Measurements from ENCODE around the gene CYLD.

CYLD gene

DNA sequence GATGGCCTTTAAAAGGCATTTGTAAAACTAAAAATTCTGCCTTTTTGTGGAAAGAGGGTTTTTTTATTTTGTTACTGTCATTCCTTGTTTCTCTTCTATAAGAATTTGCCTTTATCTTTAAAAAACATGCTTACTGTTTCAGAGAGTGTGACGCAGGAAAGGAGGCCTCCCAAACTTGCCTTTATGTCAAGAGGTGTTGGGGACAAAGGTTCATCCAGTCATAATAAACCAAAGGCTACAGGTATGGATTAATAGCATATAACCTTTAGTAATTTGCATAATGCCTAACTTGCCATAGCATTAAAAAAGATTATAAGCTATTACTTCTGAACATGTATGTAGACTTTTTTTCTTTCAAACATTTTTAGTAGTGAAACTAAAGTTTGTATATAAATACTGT is 34.2 kb downstream of the CYLD start:
- in situ Hi-C loops (cut with HindIII; ENCODE audit: low sequenced_read_pairs): no loop called here

DNA sequence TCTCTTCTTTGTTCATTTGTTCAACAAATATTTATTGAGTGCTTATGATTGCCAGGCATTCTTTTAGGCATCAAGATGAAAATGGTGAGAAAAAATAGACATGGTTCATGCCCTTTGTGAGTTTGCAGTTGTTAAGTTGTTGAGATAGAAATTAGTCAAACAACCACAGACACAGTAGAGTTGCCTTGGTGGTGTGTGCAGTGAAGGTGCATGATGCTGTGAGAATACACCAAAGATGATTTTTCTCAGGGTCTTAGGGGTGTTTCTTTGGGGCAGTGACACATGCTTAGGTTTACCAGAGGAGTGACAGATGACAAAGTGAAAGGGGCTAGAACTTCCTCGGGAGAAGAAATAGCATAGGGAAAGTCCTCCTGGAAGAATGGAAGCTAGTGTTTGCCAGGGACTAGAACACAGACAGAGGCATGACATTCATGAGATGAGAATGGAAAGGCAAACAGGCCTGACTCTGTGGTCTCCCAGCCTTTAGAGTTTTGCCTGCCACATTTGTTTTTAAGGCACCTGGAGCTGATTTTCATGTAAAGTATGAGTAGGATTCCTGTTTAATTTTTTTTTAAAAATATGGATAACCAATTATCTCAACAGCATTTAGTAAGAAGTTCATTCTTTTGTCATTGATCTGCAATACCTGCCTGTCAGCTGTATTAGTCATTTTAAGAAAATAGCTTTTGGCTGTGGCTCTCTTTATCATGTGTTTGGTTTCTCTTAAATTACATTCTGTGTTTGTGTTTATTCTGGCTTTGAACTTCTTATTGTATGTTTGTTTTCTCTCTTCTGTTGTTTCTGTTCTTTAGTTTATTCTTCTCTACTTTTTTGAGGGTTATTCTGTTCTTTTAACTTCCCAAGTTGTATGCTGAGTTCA is 36.6 kb downstream of the CYLD start:
- in situ Hi-C loops (cut with HindIII; ENCODE audit: low sequenced_read_pairs): no loop called here

DNA sequence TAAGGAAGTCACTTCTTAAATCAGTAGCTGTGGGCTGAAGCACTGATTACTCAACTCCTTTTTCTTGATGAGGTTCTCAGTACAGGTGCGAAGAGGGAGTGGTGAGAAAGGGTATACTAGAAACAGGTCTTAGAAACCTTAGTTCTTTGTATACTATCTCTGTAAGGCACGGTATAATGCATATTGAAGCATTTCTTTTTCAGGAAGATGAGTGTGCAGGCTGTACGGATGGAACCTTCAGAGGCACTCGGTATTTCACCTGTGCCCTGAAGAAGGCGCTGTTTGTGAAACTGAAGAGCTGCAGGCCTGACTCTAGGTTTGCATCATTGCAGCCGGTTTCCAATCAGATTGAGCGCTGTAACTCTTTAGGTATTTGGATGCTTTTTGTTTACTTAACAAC is 39.2 kb downstream of the CYLD start:
- in situ Hi-C loops (cut with HindIII; ENCODE audit: low sequenced_read_pairs): no loop called here

DNA sequence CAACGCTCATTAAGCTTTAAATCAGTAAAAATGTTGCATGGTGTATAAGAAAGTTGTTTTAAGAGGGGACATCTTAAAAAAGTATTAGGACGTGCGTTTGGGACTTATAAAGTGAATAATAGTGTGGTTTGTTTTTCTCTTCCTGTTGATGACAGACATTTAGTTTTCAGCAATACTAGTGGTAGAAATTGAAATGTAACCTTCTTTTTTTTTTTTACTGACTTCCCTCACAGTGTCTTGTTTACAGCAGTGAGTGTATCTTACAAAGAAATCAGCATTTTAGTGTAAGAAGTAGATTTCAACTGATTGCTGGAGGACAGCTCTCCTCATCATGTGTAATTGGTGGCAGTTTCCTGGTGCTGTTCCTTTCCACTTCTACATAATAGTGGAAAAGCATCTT is 39.6 kb downstream of the CYLD start:
- in situ Hi-C loops (cut with HindIII; ENCODE audit: low sequenced_read_pairs): no loop called here

DNA sequence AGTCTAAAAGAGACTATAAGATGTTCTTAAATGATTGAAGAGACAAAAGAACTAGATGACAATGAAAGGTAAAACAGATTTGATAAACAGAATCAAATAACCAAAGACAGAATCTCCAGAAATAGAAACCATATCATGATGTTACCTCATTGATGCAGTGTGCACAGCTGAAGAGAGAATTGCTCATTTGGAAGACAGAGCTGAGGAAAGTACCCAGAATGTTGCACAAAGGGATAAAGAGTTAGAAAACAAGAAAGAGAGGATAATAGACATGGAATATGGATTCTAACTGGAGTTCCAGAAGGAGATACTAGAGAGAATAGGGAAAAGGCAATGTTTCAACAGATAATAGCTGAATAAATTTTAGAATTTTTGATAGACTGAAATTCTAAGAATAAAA is 47.9 kb downstream of the CYLD start:
- in situ Hi-C loops (cut with HindIII; ENCODE audit: low sequenced_read_pairs): no loop called here

DNA sequence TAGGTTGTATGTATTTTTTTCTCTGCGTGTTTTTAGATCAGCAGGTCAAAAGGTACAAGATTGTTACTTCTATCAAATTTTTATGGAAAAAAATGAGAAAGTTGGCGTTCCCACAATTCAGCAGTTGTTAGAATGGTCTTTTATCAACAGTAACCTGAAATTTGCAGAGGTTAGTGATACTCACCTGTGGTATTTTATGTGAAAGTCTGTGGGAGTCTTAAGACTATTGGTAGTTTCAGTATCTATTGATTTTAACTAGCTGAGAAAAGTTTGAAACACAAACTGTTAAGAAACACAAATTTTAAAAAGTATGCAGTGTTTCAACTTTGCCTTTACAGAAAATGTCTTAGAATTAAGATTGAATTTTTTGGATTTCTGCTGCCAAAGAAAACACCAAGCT is 49.6 kb downstream of the CYLD start:
- in situ Hi-C loops (cut with HindIII; ENCODE audit: low sequenced_read_pairs): no loop called here

DNA sequence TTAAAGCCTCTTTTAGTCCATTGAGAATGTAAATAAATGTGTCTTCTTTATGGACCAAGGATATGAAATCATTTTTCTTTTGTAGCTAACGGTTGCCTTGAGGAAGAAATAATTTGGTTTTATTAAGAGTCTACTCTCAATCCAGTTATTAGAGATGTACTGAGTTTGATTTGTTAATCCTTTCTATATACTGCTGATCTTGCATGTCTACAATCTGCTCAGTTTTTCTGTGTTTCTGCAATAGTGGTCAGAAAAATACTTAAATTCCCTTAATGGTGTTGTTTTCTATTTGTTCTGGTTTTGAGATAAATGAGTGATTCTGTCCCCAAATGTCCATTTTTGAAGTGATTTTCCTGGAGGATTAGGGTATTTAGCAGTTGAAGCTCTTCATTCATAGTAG is 54.9 kb downstream of the CYLD start:
- in situ Hi-C loops (cut with HindIII; ENCODE audit: low sequenced_read_pairs): no loop called here

DNA sequence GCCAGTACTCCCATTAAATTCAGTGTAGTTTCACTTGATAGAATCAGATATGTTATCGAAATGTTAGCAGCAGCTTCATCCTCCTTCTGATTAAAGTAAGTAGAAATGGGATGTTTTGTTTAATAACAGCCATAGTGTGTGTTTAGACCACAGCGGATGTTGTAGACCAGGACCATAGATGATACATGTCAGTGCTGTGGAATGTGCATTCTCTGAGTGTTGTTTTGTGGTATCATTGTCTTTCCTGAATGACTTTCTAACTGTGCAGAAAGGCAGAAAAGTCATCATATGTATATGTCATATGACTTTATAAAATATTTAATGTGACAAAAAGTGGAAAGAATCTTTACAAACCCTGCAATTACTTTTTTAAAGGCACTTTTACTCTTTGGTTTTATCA is 55.6 kb downstream of the CYLD start:
- in situ Hi-C loops (cut with HindIII; ENCODE audit: low sequenced_read_pairs): no loop called here

DNA sequence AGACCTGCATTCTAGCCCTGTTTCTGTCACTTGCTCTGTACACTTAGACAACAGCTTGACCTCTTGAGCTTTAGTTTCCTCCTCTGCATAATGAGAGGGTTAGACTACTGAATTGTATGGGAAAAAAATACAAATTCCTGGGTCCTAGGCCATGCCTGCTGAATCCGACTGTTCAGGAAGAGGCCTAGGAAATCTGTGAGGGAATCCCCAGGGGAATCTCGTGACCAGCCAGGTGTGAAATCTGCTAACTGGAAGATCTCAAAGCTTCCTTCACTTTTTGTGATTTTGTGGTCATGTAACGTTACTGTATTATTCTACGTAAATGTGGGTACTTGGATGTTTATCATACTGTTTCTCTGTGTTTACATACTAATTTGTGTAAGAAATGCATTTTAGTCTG is 58.2 kb downstream of the CYLD start:
- in situ Hi-C loops (cut with HindIII; ENCODE audit: low sequenced_read_pairs): no loop called here

DNA sequence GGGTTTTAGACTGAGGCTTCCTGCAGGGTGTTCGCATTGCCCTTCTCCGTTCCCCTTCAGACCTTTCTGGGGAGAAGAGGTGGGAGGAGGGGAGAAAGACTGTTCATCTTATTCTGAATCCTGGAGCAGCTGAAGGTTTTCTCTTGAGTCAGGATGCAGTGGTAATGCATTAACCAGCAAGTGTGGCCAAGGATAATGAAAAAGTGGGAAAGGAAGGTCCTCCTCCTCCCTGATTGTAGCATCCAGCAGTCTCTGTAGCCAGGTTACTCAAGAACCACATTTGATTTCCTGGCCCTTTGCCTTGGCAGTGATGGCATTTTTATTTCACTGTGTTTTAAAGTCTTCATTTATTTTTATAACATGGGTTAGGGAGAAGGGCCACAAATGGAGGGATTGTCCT is 59.1 kb downstream of the CYLD start:
- in situ Hi-C loops (cut with HindIII; ENCODE audit: low sequenced_read_pairs): no loop called here

DNA sequence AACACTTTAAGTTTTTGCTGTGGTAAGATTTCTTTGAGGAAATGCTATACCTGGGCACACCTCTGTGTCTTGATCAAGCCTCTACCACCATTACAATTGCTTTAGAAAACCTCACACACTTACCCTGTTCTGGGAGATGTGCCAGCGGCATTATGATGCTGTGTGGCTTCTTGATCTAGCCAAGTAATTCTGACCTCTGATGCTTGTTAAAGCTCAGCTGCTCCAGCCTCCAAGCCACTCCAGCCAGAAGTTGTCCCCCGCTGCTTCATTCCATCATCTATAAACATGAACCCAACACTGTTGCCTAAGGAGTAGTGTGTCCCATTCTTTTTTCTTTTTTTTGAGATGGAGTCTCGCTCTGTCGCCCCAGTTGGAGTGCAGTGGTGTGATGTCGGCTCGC is 60.1 kb downstream of the CYLD start:
- in situ Hi-C loops (cut with HindIII; ENCODE audit: low sequenced_read_pairs): no loop called here

DNA sequence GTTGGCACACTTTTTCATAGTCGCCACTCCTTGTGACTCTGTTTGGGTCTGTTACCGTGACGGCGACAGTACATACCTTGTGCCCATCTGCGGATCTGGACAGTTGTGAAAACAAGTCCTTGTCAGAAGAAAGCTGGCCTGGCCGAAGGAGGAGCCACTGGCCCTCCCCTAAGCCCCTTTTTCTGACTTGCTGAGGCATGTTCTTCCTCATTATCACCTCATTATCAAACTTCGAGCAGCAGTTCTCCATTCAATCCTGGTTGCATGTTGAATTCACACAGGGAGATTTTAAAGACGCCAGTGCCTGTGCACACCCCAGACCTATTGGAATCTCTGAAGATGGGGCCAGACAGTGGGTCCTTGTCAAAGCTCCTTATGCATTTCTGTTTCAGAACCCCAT is 61.1 kb downstream of the CYLD start:
- in situ Hi-C loops (cut with HindIII; ENCODE audit: low sequenced_read_pairs): no loop called here

DNA sequence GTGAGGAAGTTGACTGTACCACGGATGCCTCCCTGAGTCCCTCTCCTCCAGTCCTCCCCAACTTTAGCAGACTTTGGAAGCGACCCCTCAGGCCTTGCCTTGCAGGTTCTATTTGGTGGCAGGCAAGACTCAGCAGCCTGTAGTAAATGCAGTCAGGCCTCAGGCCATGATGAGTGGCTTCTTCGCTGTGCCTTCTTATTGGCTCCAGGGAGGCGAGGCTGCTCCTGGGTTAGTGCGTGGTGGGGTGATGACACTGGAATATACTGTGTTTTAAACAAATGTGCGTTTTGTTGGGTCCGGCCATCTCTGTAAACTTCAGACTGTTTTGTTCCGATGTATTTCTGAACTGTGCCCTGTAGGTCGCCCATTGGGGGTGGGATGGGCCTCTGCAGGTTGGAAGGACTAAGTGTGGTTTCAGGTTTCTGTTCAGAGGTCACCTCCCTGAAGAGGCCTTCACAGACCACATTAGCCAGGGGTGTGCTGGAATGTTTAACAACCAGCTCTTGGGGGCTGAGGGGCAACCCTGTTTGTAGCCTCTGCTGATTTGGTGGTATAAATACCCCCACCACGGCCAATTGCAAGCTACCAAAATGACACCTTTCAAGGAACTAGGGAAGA is 62.5 kb downstream of the CYLD start:
- in situ Hi-C loops (cut with HindIII; ENCODE audit: low sequenced_read_pairs): no loop called here

DNA sequence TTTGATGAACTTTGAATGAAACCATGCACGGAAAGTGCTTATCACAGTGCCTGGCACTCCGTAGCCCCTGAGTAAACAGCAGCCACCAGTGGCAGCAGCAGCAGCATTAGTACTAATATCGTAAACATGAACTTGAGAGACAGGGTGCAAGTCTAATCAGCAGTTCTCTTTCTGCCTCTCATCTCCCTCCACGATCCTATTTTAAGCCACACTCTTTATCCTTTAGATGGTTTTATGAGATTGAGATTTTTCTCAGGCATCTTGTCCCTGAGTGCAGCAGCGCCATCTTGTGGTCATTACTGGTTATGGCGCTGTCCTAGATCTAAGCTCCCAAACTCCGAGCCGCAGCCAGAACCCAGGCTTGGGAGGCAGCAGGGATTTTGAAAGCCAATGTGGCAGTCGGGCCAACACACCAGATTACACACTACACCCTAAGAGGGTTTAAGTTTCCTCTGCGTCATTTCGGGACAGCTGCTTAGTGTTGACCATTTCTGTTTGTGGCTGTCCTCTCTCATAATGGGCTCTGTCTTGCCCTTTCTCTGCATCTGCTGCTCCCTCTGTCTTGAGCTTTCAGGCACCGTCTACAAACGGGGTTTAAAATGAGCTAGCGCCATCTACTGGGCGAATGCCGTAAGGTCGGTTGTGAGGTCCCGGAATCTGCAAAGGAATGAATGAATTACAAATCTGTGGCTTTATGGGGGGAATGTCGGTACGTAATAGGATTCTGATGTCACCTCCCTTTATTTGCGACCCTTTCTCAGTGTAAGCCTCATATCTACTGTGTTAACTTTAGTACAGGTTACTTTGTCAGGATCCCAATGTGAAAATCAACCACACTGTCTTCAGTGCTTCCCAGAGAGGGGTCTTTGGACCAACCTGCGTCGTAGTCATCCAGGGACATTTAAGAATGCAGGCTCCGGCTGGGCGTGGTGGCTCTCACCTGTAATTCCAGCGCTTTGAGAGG is 64.5 kb downstream of the CYLD start:
- in situ Hi-C loops (cut with HindIII; ENCODE audit: low sequenced_read_pairs): no loop called here

DNA sequence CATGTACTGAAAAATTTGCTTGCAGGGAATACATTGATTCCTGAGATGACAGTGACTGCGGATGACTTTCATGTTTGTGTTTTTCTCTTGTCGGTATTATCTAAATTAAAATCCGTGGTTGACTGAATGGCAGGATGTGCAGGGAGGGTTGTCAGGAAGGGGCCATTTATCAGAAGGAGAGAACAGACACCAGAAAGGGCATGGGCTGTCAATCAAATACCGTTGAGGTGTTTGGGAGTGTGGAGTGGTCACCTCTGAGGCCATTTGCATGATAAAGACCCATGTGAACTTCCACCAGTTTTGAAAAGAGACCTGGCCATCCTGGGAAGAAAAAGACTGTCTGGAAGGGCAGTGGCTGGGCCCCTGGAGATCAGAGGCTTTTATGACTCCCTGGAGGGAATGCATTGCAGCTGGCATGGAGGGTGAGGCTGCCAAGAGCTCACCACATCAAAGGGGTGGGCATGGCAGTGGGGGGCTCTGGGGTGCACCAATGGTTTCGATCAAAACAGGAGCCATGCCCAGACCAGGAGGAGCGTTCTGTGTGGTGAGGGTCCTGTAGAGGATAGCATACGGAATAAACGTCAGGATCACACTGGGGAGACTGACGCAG is 67.1 kb downstream of the CYLD start:
- in situ Hi-C loops (cut with HindIII; ENCODE audit: low sequenced_read_pairs): no loop called here

DNA sequence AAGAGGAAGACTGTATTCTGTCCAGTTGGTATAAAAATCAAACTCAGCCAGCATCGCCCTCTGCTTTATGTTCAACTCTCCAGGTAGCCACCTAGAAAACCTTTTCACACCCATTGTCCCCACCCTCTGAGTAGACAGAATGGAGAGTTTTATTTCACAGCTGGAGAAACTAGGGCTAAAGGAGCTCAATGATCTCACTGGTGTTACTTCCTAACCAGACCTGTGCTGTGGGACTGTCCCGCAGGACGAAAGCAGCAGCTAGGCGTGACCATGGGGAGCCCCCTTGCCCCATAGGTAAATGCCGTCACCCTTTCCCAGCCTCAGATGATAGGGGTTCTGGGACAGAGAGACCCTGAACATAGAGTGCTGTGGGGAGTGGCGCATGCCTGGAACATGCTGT is 67.7 kb downstream of the CYLD start:
- in situ Hi-C loops (cut with HindIII; ENCODE audit: low sequenced_read_pairs): no loop called here

DNA sequence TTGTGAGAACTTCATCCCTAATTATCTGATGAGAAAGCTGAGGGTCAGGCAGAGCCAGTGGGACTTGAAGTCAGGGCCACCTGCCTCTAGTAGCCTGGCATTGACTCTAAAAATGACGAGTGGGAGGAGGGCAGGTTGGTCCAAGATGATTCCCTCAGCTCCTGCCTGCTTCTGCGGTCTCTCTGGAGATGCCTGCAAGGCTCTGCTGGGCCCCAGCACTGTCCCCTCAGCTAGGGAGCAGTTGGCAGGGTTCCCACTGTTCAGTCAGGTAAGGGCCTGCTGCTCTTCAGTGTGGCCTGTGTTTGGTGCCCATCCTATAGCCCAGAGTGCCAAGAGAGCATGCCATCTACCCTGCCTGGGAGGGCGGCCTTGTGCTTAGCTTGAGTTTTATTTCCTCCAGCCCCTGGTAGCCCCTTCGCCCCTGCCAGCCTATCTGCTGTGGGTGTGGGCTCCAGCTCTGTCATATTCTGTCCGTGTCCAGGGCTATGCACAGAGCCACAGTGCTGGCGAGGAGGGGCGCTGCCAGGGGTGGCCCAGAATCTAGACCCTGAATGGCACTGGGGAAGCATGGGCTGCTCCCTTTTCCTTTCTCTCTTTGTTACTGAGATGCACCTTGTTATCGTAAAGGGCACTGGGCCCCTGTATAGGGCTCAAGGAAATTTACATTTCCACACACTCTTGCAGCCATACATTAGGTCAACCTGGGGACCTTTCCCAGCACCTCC is 68.5 kb downstream of the CYLD start:
- in situ Hi-C loops (cut with HindIII; ENCODE audit: low sequenced_read_pairs): no loop called here

DNA sequence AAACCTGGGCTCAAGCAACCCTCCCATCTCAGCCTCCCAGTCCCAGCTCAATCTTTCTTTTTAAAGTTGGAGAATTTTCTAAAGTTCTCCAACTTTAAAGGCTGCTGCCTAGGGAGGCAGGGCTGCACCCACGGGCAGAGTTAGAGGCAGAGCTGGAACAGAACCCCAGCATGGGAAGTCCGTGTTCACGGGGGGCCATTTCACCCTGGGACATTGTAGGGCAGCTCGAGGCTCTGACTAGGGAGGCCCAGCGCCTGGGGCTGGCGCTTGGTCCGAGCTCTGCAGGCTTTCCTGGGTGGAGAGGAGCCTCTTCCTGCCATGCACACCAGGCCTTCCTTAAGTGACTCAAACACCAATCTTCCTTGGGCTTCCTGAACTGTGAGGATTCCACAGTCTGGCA is 70.2 kb downstream of the CYLD start:
- in situ Hi-C loops (cut with HindIII; ENCODE audit: low sequenced_read_pairs): no loop called here

DNA sequence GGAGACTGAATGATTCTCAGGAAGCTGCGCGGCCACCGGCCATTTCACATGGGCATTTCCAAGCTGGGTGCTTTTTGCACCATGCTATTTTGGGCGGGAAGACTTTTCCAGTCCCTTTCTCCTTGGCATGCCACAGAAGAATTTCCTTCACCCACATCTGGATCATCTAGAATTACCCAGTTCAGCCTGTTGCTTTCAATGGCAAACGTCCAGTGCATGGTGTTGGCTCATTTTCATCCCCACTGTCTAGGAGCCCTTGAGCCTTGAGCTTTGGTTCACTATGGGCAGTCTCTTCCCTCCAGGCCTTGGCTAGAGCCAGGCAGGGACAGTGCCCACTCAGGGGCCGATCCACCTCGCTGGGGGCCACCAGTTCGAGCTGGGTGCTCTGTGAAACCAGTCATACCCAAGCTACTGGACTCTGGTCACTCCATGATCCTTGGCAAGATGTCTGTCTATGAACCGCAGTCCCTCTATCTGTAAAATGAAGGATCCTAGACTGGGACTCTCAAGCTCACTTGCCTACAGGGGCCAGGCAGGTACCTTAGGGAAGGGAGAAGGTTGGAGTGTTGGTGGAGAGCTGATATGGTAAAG is 71.1 kb downstream of the CYLD start:
- in situ Hi-C loops (cut with HindIII; ENCODE audit: low sequenced_read_pairs): no loop called here

DNA sequence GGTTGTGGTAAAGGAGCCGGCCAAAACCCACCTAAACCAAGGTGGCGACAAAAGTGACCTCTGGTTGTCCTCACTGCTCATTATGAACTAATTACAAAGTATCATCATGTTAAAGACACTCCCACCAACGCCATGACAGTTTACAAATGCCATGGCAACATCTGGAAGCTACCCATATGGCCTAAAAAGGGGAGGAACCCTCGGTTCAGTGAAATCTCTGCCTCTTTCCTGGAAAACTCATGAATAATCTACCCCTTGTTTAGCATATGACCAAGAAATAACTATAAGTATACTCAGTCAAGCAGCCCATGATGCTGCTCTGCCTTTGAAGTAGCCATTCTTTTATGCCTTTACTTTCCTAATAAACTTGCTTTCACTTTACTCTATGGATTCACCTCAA is 72.2 kb downstream of the CYLD start:
- in situ Hi-C loops (cut with HindIII; ENCODE audit: low sequenced_read_pairs): no loop called here
